Measurements from ENCODE around the gene SLC5A10. TPM values are rescaled to one million over a fixed set of nuclear protein-coding genes. Genes with fewer than 3 reads are reported as not detected.

SLC5A10 gene
- not detected for total RNA-seq

DNA sequence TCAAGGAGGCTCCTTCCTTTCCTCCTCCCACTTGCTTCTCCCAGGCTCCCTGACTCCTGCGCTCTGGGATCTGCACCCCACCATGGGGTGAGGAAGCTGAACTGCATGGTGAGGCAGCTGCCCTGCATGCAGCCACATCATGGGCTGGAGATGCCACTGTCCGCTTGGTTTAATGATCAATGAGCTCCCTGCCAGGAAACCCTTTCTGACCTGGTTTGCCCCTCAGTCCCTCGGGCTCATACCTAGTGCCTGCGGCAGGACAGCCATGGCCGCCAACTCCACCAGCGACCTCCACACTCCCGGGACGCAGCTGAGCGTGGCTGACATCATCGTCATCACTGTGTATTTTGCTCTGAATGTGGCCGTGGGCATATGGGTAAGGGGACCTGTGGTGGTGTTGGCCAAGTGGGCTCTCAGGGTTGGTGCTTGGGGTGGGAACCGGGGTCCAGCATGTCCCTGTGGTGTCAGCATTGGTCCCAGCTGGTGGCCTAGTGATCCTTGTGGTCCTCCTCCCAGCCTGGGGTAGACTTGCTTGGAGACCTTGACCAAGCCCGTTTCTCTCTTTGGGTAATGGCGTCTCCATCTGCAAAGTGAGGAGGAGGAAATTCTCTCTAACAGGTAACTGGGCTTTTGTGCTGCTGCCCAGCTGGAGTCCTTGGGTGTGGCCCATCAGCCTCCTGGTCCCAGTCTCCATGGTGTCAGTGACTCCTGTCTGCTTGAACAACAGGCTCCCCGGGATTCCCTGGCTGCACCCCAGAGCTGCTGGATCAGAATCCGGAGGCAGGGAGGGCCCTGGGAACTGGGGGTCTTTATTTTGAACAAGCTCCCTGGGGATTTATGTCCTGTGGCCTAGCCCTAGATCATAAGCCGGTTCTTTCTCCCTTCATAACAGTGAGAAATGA, at the start of gene SLC5A10:
TSS of gene SLC5A10 (plus strand) at position 225 of the 902 bp plus-strand sequence. CDS start at position 266, 41 bp downstream.
- H3K27ac ChIP-seq: no peak within 1 kb of the TSS
- no peaks in the 10 kb centered on the region for H3K4me1 ChIP-seq
- H3K9me3 ChIP-seq: no peaks in the 10 kb centered on the region
- no peak for DNase-seq
- H3K27me3 ChIP-seq: no peaks in the 10 kb centered on the region
- TF ChIP-seq POLR2A (IDR thresholded peaks at IDR 0.05): no peak
- TF ChIP-seq, protein P1, sequence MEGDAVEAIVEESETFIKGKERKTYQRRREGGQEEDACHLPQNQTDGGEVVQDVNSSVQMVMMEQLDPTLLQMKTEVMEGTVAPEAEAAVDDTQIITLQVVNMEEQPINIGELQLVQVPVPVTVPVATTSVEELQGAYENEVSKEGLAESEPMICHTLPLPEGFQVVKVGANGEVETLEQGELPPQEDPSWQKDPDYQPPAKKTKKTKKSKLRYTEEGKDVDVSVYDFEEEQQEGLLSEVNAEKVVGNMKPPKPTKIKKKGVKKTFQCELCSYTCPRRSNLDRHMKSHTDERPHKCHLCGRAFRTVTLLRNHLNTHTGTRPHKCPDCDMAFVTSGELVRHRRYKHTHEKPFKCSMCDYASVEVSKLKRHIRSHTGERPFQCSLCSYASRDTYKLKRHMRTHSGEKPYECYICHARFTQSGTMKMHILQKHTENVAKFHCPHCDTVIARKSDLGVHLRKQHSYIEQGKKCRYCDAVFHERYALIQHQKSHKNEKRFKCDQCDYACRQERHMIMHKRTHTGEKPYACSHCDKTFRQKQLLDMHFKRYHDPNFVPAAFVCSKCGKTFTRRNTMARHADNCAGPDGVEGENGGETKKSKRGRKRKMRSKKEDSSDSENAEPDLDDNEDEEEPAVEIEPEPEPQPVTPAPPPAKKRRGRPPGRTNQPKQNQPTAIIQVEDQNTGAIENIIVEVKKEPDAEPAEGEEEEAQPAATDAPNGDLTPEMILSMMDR (IDR thresholded peaks at IDR 0.05): no peak
- H3K36me3 ChIP-seq: no peaks in the 10 kb centered on the region
- H3K4me3 ChIP-seq: no peak within 1 kb of the TSS
- intact Hi-C loops (cut with DNase I; ENCODE audit: low total_unique reads): no loop called here

DNA sequence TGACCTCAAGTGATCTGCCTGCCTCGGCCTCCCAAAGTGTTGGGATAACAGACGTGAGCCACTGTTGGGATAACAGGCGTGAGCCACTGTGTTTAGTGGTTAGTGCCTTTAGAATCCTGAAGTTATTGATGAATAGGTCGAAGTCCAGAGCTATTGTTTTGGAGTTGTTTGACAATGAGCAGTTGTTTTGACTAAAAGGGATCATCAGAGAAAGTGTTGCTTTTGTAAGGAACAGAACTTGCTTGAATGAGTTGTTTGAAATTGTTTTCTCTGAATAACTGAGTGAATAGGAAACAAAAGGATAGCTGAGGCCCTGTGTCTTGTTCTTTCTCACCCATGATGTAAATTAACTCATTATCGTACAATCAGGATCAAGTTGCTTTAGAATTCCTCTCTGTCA, 47.5 kb upstream of the SLC5A10 start:
- no peak for TF ChIP-seq POLR2A (IDR thresholded peaks at IDR 0.05)
- TF ChIP-seq, protein P1 (IDR thresholded peaks at IDR 0.05): no peak

DNA sequence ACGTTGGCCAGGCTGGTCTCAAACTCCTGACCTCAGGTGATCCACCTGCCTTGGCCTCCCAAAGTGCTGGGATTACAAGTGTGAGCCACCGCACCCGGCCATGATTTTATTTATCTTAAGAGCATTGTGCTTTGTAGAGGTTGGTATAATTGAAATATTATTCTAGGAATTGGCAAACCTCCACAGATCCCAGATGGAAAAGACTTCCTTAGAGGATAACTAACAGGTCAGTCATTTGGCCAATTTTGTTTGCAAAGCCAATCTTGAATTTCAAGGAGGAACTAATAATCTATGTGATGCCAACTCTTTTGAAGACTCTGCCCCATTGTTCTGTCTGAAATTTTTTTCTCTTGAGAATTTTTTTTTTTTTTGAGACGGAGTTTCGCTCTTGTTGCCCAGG, 46.7 kb upstream of the SLC5A10 start:
- TF ChIP-seq, protein P1 (IDR thresholded peaks at IDR 0.05): no peak
- no peak for TF ChIP-seq POLR2A (IDR thresholded peaks at IDR 0.05)
- Histone ChIP-seq H3K27ac (no peak overlapping the region), H3K27me3 (no peaks in the 10 kb centered on the region), H3K4me3 (no peak overlapping the region), H3K9me3 (no peaks in the 10 kb centered on the region), H3K36me3 (no peaks in the 10 kb centered on the region), H3K4me1 (no peaks in the 10 kb centered on the region)
- DNase-seq: no peak
- intact Hi-C loops (cut with DNase I; ENCODE audit: low total_unique reads): no loop called here

More for the DNA sequence above, 47.5 kb upstream of the SLC5A10 start:
- DNase-seq: no peak
- Histone ChIP-seq H3K27ac (no peak overlapping the region), H3K4me1 (no peaks in the 10 kb centered on the region), H3K27me3 (no peaks in the 10 kb centered on the region), H3K36me3 (no peaks in the 10 kb centered on the region), H3K9me3 (no peaks in the 10 kb centered on the region), H3K4me3 (no peak overlapping the region)
- intact Hi-C loops (cut with DNase I; ENCODE audit: low total_unique reads): no loop called here

DNA sequence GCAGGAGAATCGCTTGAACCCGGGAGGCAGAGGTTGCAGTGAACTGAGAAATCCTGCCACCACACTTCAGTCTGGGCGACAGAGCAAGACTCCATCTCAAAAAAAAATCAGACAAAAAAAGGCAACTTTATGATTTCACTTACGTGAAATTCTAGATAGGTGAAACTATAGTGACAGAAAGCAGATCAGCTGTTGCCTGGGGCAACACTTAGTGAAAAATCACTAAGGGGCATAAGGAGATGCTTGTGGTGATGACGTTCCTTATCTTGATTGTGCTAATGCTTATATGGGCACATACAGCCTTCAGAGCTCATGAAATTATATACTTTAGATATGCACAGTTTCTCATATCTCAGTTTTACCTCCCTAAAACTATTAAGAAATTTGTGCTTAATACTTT, 41.6 kb upstream of the SLC5A10 start:
- Histone ChIP-seq H3K4me1 (no peaks in the 10 kb centered on the region), H3K9me3 (no peaks in the 10 kb centered on the region), H3K27ac (no peak overlapping the region), H3K36me3 (no peaks in the 10 kb centered on the region), H3K4me3 (no peak overlapping the region), H3K27me3 (no peaks in the 10 kb centered on the region)
- TF ChIP-seq POLR2A (IDR thresholded peaks at IDR 0.05): no peak
- TF ChIP-seq, protein P1 (IDR thresholded peaks at IDR 0.05): no peak
- no peak for DNase-seq
- intact Hi-C loops (cut with DNase I; ENCODE audit: low total_unique reads): no loop called here

DNA sequence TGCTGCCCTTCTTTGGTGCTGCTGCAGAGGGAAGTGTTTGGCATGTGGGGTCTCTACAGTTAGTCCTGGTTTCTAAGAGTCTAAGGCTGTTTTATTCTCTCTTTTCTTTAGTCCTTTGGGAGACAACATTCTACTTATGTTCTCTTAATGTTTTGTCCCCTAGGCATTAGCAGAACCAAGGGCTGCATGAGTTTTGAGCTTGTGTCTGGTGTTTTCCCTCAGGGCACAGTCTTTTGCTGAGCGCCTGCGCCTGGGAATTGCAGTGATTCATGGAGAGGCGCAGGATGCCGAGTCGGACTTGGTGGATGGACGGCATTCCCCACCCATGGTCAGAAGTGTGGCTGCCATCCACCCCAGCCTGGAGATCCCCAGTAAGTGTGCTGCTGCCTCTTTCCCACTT, 41.1 kb upstream of the SLC5A10 start:
- no peak for TF ChIP-seq POLR2A (IDR thresholded peaks at IDR 0.05)
- TF ChIP-seq, protein P1 (IDR thresholded peaks at IDR 0.05): no peak
- no peak for DNase-seq
- no peaks in the 10 kb centered on the region for H3K4me1 ChIP-seq
- H3K4me3 ChIP-seq: no peak overlapping the region
- intact Hi-C loops (cut with DNase I; ENCODE audit: low total_unique reads): no loop called here
- no peaks in the 10 kb centered on the region for H3K36me3 ChIP-seq
- H3K9me3 ChIP-seq: no peaks in the 10 kb centered on the region
- H3K27me3 ChIP-seq: no peaks in the 10 kb centered on the region
- H3K27ac ChIP-seq: no peak overlapping the region
